ENCODE measurements around the gene CADM4.

DNA sequence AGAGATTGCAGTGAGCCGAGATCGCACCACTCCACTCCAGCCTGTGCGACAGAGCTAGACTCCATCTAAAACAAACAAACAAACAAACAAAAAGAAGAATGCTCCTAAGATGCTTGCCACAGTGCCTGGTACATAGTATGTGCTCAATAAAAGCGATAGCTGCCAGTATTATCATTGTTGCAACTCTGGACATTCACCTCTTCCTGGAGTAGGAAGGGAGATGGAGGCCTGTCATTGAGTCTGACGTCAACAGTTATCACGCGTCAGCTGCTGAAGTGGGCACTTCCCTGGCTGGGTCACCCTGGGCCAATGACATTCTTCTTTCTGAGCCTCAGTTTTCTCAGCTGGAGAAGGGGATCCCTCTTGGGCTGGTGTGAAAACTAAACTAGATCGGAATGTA, 34.5 kb upstream of the CADM4 start:
- TF ChIP-seq, protein P1, sequence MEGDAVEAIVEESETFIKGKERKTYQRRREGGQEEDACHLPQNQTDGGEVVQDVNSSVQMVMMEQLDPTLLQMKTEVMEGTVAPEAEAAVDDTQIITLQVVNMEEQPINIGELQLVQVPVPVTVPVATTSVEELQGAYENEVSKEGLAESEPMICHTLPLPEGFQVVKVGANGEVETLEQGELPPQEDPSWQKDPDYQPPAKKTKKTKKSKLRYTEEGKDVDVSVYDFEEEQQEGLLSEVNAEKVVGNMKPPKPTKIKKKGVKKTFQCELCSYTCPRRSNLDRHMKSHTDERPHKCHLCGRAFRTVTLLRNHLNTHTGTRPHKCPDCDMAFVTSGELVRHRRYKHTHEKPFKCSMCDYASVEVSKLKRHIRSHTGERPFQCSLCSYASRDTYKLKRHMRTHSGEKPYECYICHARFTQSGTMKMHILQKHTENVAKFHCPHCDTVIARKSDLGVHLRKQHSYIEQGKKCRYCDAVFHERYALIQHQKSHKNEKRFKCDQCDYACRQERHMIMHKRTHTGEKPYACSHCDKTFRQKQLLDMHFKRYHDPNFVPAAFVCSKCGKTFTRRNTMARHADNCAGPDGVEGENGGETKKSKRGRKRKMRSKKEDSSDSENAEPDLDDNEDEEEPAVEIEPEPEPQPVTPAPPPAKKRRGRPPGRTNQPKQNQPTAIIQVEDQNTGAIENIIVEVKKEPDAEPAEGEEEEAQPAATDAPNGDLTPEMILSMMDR (IDR thresholded peaks at IDR 0.05): no peak
- TF ChIP-seq, protein P2, sequence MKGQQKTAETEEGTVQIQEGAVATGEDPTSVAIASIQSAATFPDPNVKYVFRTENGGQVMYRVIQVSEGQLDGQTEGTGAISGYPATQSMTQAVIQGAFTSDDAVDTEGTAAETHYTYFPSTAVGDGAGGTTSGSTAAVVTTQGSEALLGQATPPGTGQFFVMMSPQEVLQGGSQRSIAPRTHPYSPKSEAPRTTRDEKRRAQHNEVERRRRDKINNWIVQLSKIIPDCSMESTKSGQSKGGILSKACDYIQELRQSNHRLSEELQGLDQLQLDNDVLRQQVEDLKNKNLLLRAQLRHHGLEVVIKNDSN (IDR thresholded peaks at IDR 0.05; ENCODE audit: borderline replicate concordance, low read depth): no peak
